Neutrophil (primary cell): Measurements from ENCODE around the gene UBN2.

Experiments
- H3K27ac ChIP-seq: fragments of 200-600 bp; sonication (generic); 2 replicates; pipeline ENCODE4 v1.5.1; 2016; ENCODE audit warnings: mild to moderate bottlenecking, moderate library complexity
- H3K27me3 ChIP-seq: fragments of 200-600 bp; sonication (generic); 2 replicates; pipeline ENCODE4 v1.6.0; 2016; ENCODE audit warnings: mild to moderate bottlenecking
- H3K36me3 ChIP-seq: fragments of 200-600 bp; sonication (generic); 2 replicates; pipeline ENCODE4 v1.5.1; 2017
- H3K4me1 ChIP-seq, 2 experiments: fragments of 200-600 bp in 1 of 2; sonication (generic) in 1 of 2; 1 replicate in 1 of 2; 2 replicates in 1 of 2; pipeline versions ENCODE4 v1.5.1 to v1.6.1; 2013 to 2016; ENCODE audit warnings: low read depth in 1 of 2, low read length in 1 of 2, mild to moderate bottlenecking in 1 of 2, moderate library complexity in 1 of 2; ENCODE audit not compliant: control insufficient read depth in 1 of 2, insufficient read depth in 1 of 2
- H3K4me3 ChIP-seq, 2 experiments: fragments of 200-600 bp in 1 of 2; sonication (generic) in 1 of 2; 1 replicate in 1 of 2; 2 replicates in 1 of 2; pipeline ENCODE4 v1.5.1; 2013 to 2016; ENCODE audit warnings: low read depth in 1 of 2, low read length in 1 of 2, mild to moderate bottlenecking in 1 of 2, moderate library complexity in 1 of 2
- H3K9me3 ChIP-seq: fragments of 200-600 bp; sonication (generic); 2 replicates; pipeline ENCODE4 v1.5.1; 2016
- CTCF ChIP-seq: fragments of 200-600 bp; sonication (generic); IDR thresholded peaks from 2 replicates; pipeline ENCODE4 v1.5.1; 2016; ENCODE audit warnings: antibody characterized with exemption

The UBN2 gene

GRCh38 chr7:139186146-139186545 lies 44.9 kb upstream of the UBN2 start:
- Histone ChIP-seq H3K27ac (no peak overlapping the region), H3K27me3 (no peaks in the 10 kb centered on the region), H3K4me1 (peaks cover 5 to 10% of the 10 kb centered on the region in 2 experiments), H3K4me3 (no peak overlapping the region), H3K9me3 (no peaks in the 10 kb centered on the region), H3K36me3 (no peaks in the 10 kb centered on the region)
- TF ChIP-seq CTCF, result no peak

GRCh38 chr7:139189357-139189756 lies 41.7 kb upstream of the UBN2 start:
- no peak for TF ChIP-seq CTCF
- no peaks in the 10 kb centered on the region for H3K4me1 ChIP-seq
- H3K27me3 ChIP-seq, result no peaks in the 10 kb centered on the region
- no peaks in the 10 kb centered on the region for H3K36me3 ChIP-seq
- no peak overlapping the region for H3K27ac ChIP-seq
- H3K4me3 ChIP-seq, result no peak overlapping the region
- H3K9me3 ChIP-seq, result no peaks in the 10 kb centered on the region

DNA sequence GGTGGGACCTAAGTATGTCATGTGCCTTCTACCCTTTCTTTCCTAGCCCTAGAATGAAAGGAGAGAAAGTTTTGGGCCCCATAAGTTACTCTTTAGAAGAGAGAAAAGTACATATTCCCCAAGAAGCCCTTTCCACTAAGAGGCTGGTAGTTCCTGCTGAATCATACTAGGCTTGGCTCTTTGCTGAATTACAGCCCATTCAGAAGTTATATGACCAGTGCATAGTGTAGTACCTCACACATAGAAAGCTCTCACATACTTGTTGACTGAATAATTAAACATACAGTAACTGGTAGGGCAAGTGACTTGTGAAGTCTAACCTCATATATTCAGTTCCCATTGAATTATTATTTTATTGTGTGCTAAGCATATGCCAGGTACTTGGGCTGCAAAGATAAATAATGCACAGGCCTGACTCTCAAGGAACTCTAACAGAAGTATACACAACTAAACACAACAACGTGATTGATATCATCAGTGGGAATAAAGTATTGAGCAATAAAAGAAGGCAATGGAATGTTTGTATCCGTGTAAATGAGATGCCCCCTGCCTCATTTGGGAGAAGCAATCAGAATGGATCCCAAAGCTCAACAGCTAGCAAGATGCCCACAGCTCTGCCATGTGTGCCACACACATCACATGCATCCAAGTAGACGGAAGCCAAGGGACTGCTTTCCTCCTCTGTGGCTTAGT lies 38.9 kb upstream of the UBN2 start:
- H3K4me1 ChIP-seq, result no peaks in the 10 kb centered on the region
- no peaks in the 10 kb centered on the region for H3K9me3 ChIP-seq
- no peaks in the 10 kb centered on the region for H3K27me3 ChIP-seq
- H3K27ac ChIP-seq, result no peak overlapping the region
- TF ChIP-seq CTCF, result no peak
- no peak overlapping the region for H3K4me3 ChIP-seq
- H3K36me3 ChIP-seq, result no peaks in the 10 kb centered on the region

DNA sequence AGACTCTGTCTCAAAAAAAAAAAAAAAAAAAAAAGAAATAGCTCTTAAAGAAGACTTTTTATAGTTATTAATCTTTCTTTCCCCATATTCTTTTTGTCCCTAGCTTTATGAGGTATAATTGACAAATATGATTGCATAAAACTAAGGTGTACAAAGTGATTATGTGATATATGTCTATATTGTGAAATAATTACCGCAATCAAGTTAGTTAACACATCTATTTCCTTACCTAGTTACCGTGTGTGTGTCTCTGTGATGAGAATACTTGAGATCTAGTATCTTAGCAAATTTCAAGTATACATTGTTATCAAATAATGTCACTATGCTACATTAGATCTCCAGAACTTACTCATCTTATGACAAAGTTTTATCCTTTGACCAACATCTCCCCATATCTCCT lies 30.7 kb upstream of the UBN2 start:
- TF ChIP-seq CTCF, result no peak
- H3K9me3 ChIP-seq, result no peaks in the 10 kb centered on the region
- no peaks in the 10 kb centered on the region for H3K27me3 ChIP-seq

DNA sequence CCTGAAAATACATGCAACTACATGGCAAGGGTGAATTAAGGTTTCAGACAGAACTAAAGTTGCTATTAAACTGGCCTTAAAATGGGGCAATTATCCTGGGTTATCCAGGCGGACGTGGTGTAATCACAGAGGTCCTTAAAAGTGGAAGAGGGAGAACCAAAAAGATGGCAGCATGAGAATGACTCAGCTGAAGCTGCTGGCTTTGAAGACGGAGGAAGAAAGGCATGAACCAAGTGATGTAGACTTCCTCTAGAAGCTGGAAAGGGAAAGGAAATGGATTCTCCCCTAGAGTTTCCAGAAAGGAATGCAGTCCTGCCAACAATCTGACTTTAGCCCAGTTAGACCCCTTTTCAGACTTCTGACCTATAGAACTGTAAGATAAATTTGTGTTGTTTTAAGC lies 27.0 kb upstream of the UBN2 start:
- H3K27me3 ChIP-seq, result no peaks in the 10 kb centered on the region
- H3K27ac ChIP-seq, result no peak overlapping the region
- H3K36me3 ChIP-seq, result no peaks in the 10 kb centered on the region
- TF ChIP-seq CTCF, result no peak
- H3K4me3 ChIP-seq, result no peak overlapping the region
- H3K4me1 ChIP-seq, result peaks cover 0 to 3% of the 10 kb centered on the region in 2 experiments
- no peaks in the 10 kb centered on the region for H3K9me3 ChIP-seq

More for the DNA sequence above, 30.7 kb upstream of the UBN2 start:
- H3K4me1 ChIP-seq, result peaks cover 0 to 3% of the 10 kb centered on the region in 2 experiments
- no peak overlapping the region for H3K27ac ChIP-seq
- H3K36me3 ChIP-seq, result no peaks in the 10 kb centered on the region
- no peak overlapping the region for H3K4me3 ChIP-seq
